HG03097 (cell line): Measurements from ENCODE around the gene LRRIQ4.
A peak's percentile ranks its signal among the peaks of the same experiment; 100 is the strongest.

Source experiments
- ATAC-seq: cut with Tn5 transposase; IDR thresholded peaks from one replicate; pipeline ENCODE4 v1.9.1; 2021; ENCODE audit not compliant: unreplicated experiment, low FRiP score

Gene LRRIQ4

DNA sequence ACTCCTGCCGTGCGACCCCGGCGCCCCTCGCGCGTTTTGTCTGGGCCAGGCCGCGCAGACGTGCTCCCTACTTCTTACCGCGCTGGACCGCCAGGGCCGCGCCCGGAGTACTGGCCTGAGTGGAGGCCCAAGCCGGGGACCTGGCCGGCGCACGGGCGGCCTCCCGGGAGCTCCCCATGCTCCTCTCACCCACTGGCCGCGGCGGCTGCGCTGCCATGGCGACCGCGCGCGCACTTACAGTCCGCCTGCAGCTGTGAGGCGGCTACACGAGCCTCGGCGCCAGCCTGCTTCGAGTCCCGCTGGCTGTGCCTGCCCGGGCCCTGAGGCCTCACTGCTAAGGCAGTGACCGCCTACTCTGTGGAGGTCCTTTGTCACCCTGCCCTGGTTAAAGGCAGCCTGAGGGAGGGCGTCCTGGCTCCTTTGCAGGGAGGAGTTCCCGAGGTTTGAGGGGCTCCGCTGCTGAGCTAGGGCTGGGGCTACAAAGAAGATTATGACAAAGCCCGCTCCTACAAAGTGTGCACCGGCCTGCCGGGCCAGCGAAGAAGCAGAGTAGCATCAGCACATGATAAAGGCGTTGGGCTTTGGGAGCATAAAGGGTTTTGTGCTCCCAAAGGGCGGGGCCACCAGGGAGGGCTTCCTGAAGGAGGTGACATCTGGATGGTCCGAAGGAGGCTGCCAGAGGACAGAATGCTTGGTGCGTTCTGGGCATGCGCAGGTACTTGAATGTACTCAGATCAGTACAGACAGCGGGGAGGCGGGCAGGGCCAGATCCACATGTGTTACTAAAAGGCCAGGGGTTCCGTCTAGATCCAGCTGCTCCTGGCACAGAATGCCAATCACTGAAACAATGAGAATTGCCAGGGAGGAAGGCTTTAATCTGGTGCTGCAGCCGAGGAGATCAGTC is at the start of gene LRRIQ4, which contains the start of gene LRRC34:
LRRIQ4 (plus strand) TSS at position 539 of the 904 bp plus-strand sequence. CDS start 9,052 bp downstream, outside the sequence.
LRRC34 (minus strand) TSS at position 573 of the 904 bp plus-strand sequence; CDS start at position 217, 356 bp downstream.
- ATAC-seq, result peak; percentile 67

DNA sequence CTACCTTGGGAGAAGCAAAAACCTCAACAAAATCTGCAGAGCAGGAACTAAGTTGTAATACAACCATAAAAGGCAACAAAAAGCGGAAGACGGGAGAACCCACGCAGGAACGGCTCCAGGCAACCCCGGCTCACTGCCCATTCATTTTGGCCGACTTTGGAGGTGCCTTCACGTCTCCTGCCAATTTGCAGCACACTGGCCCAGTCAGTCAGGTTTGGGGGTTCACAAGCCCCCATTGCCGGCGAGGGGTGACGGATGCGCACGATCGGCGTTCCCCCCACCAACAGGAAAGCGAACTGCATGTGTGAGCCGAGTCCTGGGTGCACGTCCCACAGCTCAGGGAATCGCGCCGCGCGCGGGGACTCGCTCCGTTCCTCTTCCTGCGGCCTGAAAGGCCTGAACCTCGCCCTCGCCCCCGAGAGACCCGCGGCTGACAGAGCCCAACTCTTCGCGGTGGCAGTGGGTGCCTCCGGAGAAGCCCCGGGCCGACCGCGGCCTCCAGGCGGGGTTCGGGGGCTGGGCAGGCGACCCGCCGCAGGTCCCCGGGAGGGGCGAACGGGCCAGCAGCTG is 48.3 kb upstream of the LRRIQ4 start:
- ATAC-seq, result peak; percentile 19

GRCh38 chr3:169764882-169765612 is 47.6 kb upstream of the LRRIQ4 start, which contains the start of gene TERC:
TSS of gene TERC (minus strand) at chr3:169765060.
- peak; percentile 76 for ATAC-seq

DNA sequence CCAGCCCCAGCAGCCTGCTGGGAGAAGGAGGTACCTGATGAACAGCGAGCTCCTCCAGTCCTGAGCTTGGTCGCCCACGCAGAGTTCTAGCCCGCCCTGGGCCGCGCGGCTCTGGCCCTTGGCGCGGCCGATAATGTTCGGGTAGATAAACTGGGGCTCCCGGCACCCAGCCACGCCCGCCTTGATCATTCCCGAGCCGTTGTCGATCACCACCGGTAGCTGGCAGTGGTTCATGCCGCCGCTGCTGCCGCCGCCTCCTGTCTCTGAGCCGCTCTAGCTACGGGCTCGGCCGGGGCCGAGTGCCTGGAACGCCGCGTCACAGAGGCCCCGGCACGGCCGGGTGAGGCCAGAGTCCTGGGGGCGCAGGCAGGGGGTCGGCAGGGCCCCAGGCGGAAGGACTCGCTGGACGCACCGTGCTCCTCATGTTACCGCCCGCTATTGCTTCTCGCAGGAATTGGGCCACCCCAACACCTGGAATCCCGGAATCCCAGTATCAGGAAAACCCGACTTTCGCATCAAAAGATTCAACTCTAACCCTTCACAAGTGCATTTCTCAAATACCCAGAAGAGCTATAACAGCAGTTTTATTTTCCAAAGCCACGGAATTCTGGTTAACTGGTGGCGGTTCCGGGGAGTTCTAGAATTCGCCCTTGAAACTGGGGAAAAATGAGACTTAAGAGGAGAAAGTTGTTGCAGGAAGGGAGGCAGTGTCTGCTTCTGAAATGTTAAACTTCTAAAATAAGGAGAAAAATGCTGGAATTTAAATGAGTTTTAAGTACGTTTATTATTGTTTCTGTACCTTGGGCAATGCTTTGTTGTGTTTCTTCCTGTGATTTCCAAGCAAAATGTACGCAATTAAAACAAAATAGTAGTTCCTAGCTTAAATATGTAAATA is 43.1 kb upstream of the LRRIQ4 start, which contains the start of gene ACTRT3:
ACTRT3 (minus strand) TSS at position 275 of the 895 bp plus-strand sequence; CDS start at position 234, 41 bp downstream.
- no peak for ATAC-seq

GRCh38 chr3:169771497-169772304 is 41.0 kb upstream of the LRRIQ4 start:
- ATAC-seq, result no peak

GRCh38 chr3:169772305-169772896 is 40.3 kb upstream of the LRRIQ4 start:
- ATAC-seq, result no peak

DNA sequence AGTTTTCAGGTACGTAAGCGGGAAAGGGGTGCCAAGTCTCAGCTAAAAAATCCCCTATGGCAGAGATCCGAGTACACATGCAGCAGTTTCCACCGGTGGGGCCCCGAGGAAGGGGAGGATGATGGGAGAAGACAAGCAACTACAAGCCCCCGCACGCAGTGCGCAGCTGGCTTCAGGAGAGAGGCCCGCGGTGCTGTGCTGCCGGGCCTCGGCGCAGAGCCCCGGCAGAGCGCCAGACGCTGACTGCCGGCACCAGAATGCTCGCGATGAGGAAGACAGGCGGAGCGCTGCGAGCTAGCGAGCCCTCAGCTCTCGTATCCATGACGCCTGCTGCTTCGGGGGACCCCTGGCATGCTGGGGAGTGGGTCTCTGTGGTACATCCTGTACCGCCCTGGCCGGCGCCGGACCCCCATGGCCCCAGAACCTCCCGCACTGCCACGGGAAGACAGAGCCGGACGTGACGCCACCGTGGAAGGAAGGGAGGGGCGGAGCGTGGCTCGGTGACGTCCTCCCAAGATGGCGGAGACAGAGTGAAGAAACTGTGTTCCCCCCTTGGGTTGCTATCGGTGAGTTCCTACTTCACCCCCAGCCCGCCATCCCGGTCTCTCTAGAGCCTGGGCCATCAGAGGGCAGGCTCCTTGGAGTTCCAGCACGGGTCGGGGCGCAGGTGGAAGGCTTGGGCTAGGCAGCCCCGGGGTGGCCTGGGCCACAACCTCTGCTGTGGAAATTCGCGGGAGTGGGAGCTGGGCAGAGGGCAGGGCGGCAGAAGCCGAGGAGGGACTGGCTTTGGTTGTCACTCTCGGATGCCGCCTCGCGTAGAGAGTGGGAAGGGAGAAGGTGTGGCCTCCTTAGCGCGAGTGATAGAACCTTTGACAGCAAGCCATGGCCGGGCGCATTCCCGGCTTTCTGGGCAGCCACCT is 39.5 kb upstream of the LRRIQ4 start, which contains the start of gene MYNN:
MYNN (plus strand) TSS at position 500 of the 920 bp plus-strand sequence. CDS start 900 bp downstream, outside the sequence.
- peak; percentile 82 for ATAC-seq

- ATAC-seq, result no peak
Observed at GRCh38 chr3:169774186-169774585, 38.5 kb upstream of the LRRIQ4 start.

- no peak for ATAC-seq
Observed at GRCh38 chr3:169777822-169778221, 34.8 kb upstream of the LRRIQ4 start.

GRCh38 chr3:169780742-169781141 is 31.9 kb upstream of the LRRIQ4 start:
- ATAC-seq, result no peak

DNA sequence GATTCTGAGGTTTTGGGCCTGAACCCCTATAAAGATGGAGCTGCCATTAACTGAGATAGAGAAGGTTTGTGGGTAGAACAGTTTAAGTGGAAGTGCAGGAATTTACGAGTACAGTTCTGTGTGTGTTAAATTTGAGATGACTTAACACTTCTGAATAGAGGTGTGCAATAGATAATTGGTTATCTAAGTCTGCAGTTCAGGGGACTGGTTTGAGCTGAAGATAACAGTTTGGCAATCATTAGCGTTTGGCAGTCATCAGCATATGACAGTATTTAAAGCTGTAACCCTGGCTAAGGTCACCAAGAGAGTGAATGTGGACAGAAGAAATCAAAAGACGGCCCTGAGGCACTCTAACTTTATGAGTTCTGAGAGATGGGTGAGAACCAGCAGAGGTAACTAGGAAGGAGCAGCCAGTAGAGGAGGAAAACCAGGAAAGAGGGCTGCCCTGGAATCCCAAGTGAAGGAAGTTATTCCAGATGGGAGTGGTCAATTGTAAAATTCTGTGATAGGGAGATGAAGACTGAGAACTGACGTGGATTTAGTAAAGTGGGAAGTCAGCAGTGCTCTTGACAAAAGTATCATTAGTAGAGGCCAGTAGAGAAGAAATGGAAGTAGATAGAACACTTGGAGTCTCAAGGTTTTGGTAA is 31.3 kb upstream of the LRRIQ4 start:
- ATAC-seq, result no peak

DNA sequence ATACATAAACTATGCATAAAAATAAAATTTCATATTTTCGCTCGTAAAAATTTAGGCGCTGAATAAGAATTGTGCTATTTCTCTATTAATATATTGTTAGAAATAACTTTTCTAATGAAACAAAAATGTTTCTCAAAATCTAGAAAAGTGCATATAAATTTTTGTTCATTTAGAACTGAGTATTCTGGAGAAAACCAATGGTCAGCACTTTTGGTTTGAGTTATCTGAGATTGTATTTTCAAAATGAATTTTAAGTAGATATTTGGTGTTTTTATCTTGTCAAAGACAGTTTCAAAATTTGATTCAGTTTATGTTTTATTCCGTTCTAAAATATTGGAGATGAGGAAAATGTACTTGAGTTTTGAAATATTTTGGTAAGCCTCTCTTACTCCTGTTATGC is 25.6 kb upstream of the LRRIQ4 start:
- ATAC-seq, result no peak

DNA sequence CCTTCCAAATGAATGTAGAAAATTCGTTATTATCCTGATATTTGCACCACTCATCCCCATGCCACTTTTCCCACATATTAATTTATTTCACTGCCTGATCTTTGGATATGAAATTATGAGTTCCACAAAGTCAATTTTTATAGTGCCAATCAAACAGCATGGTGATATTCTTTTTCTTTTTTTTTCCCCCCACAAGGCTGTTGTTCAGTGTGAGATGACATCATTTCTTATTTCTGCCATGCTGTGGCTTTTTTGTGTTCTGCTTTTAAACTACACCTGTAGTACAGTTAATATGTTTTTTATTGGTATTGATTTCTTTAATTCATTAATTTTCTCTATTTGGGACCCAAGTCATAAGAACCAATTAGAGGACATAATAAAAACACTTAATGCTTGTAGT is 24.9 kb upstream of the LRRIQ4 start:
- ATAC-seq, result no peak

- no peak for ATAC-seq
Observed at GRCh38 chr3:169790219-169790618, 22.5 kb upstream of the LRRIQ4 start.

DNA sequence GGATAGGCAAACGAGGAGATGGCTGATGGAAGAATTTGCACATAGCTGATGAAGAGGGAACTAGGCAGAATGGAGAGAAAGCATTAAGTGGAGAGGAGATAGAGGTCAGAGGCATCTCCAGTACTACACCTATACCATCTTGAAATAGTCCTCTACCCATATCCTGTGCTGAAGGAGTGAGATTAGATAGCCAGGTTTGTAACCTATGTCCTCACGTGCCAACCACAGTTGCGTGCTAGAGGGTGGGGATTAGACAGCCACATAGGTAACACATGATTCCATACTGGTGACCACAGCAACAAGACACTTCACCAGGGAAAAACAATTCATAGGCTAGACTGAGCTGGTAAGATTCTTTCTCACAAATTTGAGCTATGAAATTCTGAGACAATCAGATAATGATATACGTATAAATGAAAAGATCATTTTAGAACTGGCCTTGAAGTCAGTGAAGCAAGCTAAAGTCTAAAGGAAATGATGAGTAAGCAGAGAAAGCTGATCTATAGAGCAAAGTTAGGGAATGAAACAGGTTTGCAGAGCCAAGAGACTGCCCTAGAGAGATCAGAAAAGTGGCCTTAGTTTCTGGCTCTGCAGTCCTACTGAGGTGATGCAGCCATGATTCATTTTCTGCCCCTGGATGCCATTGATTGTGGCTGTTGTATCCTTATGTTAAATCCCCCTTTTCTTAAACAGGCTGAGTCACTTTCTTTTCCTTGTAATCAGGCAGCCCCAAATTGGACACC is 21.8 kb upstream of the LRRIQ4 start:
- no peak for ATAC-seq

DNA sequence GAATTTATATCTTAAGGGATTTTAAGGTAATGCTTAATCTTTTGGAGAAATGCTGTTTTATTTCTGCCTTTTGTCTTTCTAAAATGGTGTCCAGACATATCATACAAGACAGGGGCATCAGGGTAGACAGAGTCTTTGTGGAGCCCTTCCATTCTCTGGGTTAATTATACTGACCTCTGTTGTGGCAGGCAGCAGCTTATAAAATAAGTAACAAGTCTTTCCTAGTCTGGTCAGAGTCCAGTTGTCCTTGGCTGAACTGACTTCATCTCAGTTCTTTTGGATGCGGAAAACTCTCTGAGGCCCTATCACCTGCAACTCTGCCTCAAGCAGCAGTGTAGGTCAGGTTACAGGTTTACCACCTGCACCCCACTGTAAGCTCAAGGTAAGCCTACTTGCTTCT is 20.3 kb upstream of the LRRIQ4 start:
- no peak for ATAC-seq
